ENCODE data around the gene TRPM5. TPM values are rescaled to one million over a fixed set of nuclear protein-coding genes. Genes with fewer than 3 reads are reported as not detected.

The TRPM5 gene
- total RNA-seq, 1 donor from 2014 or later = 0.34 TPM

GRCh38 chr11:2471048-2471803 is 26.9 kb upstream of the TRPM5 start:
- H2AFZ ChIP-seq (replicated peaks) = no peak overlapping the region
- H4K20me1 ChIP-seq (ENCODE audit: low read depth) = no peaks in the 10 kb centered on the region
- TF ChIP-seq CTCF (IDR thresholded peaks at IDR 0.05) = no peak
- TF ChIP-seq EZH2phosphoT487 (IDR thresholded peaks at IDR 0.05) = no peak
- TF ChIP-seq EZH2 (IDR thresholded peaks at IDR 0.05) = no peak
- H3K4me1 ChIP-seq = no peaks in the 10 kb centered on the region
- Mint-ChIP-seq H3K27ac (no peak overlapping the region), H3K36me3 (no peaks in the 10 kb centered on the region), H3K4me3 (peak overlapping the region; percentile 8), H3K4me1 (peaks cover 3% of the 10 kb centered on the region), H3K9me3 (no peaks in the 10 kb centered on the region), H3K27me3 (ENCODE audit: insufficient read depth, low read depth) (peaks cover 16% of the 10 kb centered on the region)
- H3K9me3 ChIP-seq (ENCODE audit: low read depth) = no peaks in the 10 kb centered on the region
- H3K36me3 ChIP-seq = no peaks in the 10 kb centered on the region
- no peak overlapping the region for H3K9ac ChIP-seq
- no peak for DNase-seq (ENCODE audit: low spot score)
- H3F3A ChIP-seq (ENCODE audit: low read depth) = no peaks in the 10 kb centered on the region
- H3K4me3 ChIP-seq = no peak overlapping the region
- no peak overlapping the region for H3K27ac ChIP-seq
- H3K27me3 ChIP-seq = peaks cover 84% of the 10 kb centered on the region
- no peaks in the 10 kb centered on the region for H3K79me2 ChIP-seq (ENCODE audit: low read depth)
- no peak overlapping the region for H3K4me2 ChIP-seq

- no peak overlapping the region for H3K4me2 ChIP-seq
- Mint-ChIP-seq H3K27me3 (ENCODE audit: insufficient read depth, low read depth) (peaks cover 13% of the 10 kb centered on the region), H3K4me1 (no peaks in the 10 kb centered on the region), H3K27ac (no peak overlapping the region), H3K9me3 (no peaks in the 10 kb centered on the region), H3K4me3 (no peak overlapping the region), H3K36me3 (no peaks in the 10 kb centered on the region)
- H3K4me3 ChIP-seq = no peak overlapping the region
- TF ChIP-seq CTCF (IDR thresholded peaks at IDR 0.05) (no peak), EZH2phosphoT487 (IDR thresholded peaks at IDR 0.05) (no peak), EZH2 (IDR thresholded peaks at IDR 0.05) (no peak)
- no peak for DNase-seq (ENCODE audit: low spot score)
- no peaks in the 10 kb centered on the region for H3K36me3 ChIP-seq
- no peaks in the 10 kb centered on the region for H3K9me3 ChIP-seq (ENCODE audit: low read depth)
- no peak overlapping the region for H2AFZ ChIP-seq (replicated peaks)
- no peak overlapping the region for H3K9ac ChIP-seq
- H3K4me1 ChIP-seq = no peaks in the 10 kb centered on the region
- H3K27me3 ChIP-seq = peaks cover 82% of the 10 kb centered on the region
- H3K27ac ChIP-seq = no peak overlapping the region
- no peaks in the 10 kb centered on the region for H3K79me2 ChIP-seq (ENCODE audit: low read depth)
- H3F3A ChIP-seq (ENCODE audit: low read depth) = no peaks in the 10 kb centered on the region
- H4K20me1 ChIP-seq (ENCODE audit: low read depth) = no peaks in the 10 kb centered on the region
Measured at GRCh38 chr11:2470495-2470894, 26.2 kb upstream of the TRPM5 start.

GRCh38 chr11:2468363-2469235 is 24.3 kb upstream of the TRPM5 start:
- H2AFZ ChIP-seq (replicated peaks) = no peak overlapping the region
- no peaks in the 10 kb centered on the region for H3K4me1 ChIP-seq
- Mint-ChIP-seq H3K27me3 (ENCODE audit: insufficient read depth, low read depth) (peaks cover 9% of the 10 kb centered on the region), H3K36me3 (no peaks in the 10 kb centered on the region), H3K27ac (peak overlapping the region; percentile 50), H3K9me3 (no peaks in the 10 kb centered on the region), H3K4me1 (no peaks in the 10 kb centered on the region), H3K4me3 (no peak overlapping the region)
- no peaks in the 10 kb centered on the region for H3K79me2 ChIP-seq (ENCODE audit: low read depth)
- H4K20me1 ChIP-seq (ENCODE audit: low read depth) = no peaks in the 10 kb centered on the region
- H3K9ac ChIP-seq = no peak overlapping the region
- no peak for TF ChIP-seq EZH2phosphoT487 (IDR thresholded peaks at IDR 0.05)
- no peak for TF ChIP-seq EZH2 (IDR thresholded peaks at IDR 0.05)
- H3K36me3 ChIP-seq = no peaks in the 10 kb centered on the region
- H3K4me2 ChIP-seq = no peak overlapping the region
- H3F3A ChIP-seq (ENCODE audit: low read depth) = no peaks in the 10 kb centered on the region
- H3K4me3 ChIP-seq = no peak overlapping the region
- DNase-seq (ENCODE audit: low spot score) = no peak
- peaks cover 66% of the 10 kb centered on the region for H3K27me3 ChIP-seq
- H3K9me3 ChIP-seq (ENCODE audit: low read depth) = no peaks in the 10 kb centered on the region
- H3K27ac ChIP-seq = no peak overlapping the region

All from neural progenitor cell (in vitro differentiated cells).